ENCODE data around the gene PPP3CB.
A peak's percentile ranks its signal among the peaks of the same experiment; 100 is the strongest.
"Not testable (repeated sequence)": the region's sequence is repeated elsewhere in the genome, so short reads cannot be mapped to it uniquely, and the experiment has no call there.

Gene PPP3CB

GRCh38 chr10:73414230-73414945, 81.4 kb downstream of the PPP3CB start:
- no peak for DNase-seq (ENCODE audit: low read depth in 2 of 2)

- peak; percentile 87 to 94 for DNase-seq (ENCODE audit: low read depth in 2 of 2)
Observed at GRCh38 chr10:73413528-73414229, 82.1 kb downstream of the PPP3CB start, which contains the start of gene ANXA7. Gene ANXA7, minus strand, starts transcription at chr10:73414058. Its CDS starts 13,202 bp downstream, at chr10:73400856.

- no peak for DNase-seq (ENCODE audit: low read depth in 2 of 2)
Observed at GRCh38 chr10:73413108-73413527, 82.7 kb downstream of the PPP3CB start.

GRCh38 chr10:73410897-73411296, 84.9 kb downstream of the PPP3CB start:
- no peak for DNase-seq (ENCODE audit: low read depth in 2 of 2)

GRCh38 chr10:73408978-73409521, 86.8 kb downstream of the PPP3CB start:
- DNase-seq (ENCODE audit: low read depth in 2 of 2): no peak

GRCh38 chr10:73408061-73408460, 87.8 kb downstream of the PPP3CB start:
- no peak for DNase-seq (ENCODE audit: low read depth in 2 of 2)

- no peak for DNase-seq (ENCODE audit: low read depth in 2 of 2)
Observed at GRCh38 chr10:73407495-73407894, 88.3 kb downstream of the PPP3CB start.

- DNase-seq (ENCODE audit: low read depth in 2 of 2): no peak
Observed at GRCh38 chr10:73406846-73407245, 89.0 kb downstream of the PPP3CB start.

- DNase-seq (ENCODE audit: low read depth in 2 of 2): no peak
Observed at GRCh38 chr10:73405556-73405955, 90.3 kb downstream of the PPP3CB start.

GRCh38 chr10:73404690-73405089, 91.1 kb downstream of the PPP3CB start:
- DNase-seq (ENCODE audit: low read depth in 2 of 2): no peak

- no peak for DNase-seq (ENCODE audit: low read depth in 2 of 2)
Observed at GRCh38 chr10:73401636-73402035, 94.2 kb downstream of the PPP3CB start.

GRCh38 chr10:73399063-73399462, 96.8 kb downstream of the PPP3CB start:
- no peak for DNase-seq (ENCODE audit: low read depth in 2 of 2)

- no peak for DNase-seq (ENCODE audit: low read depth in 2 of 2)
Observed at GRCh38 chr10:73398024-73398423, 97.8 kb downstream of the PPP3CB start.

GRCh38 chr10:73394325-73394724, 101.5 kb downstream of the PPP3CB start:
- DNase-seq (ENCODE audit: low read depth in 2 of 2): not testable (repeated sequence)

- no peak for DNase-seq (ENCODE audit: low read depth in 2 of 2)
Observed at GRCh38 chr10:73388228-73388627, 107.6 kb downstream of the PPP3CB start.

GRCh38 chr10:73386583-73386982, 109.2 kb downstream of the PPP3CB start:
- no peak for DNase-seq (ENCODE audit: low read depth in 2 of 2)

Data from stimulated activated CD8-positive, alpha-beta memory T cell treated with anti-CD3 and anti-CD28 coated beads, Interleukin-7, amount 100 ng/mL, for 4 hours (primary cell).